Measurements from ENCODE around the gene ARHGEF26.

ARHGEF26 gene

GRCh38 chr3:154225536-154225935 lies 104.3 kb downstream of the ARHGEF26 start:
- Histone ChIP-seq H3K36me3 (no peaks in the 10 kb centered on the region), H3K9me3 (no peaks in the 10 kb centered on the region), H3K27ac (no peak overlapping the region), H3K27me3 (no peaks in the 10 kb centered on the region), H3K4me1 (ENCODE audit: control insufficient read depth in 1 of 2, insufficient read depth in 1 of 2, low read depth in 1 of 2, low read length in 1 of 2) (peaks cover 0 to 12% of the 10 kb centered on the region in 2 experiments), H3K4me3 (ENCODE audit: low read depth in 1 of 2, low read length in 1 of 2) (no peak overlapping the region)
- TF ChIP-seq, protein P1, sequence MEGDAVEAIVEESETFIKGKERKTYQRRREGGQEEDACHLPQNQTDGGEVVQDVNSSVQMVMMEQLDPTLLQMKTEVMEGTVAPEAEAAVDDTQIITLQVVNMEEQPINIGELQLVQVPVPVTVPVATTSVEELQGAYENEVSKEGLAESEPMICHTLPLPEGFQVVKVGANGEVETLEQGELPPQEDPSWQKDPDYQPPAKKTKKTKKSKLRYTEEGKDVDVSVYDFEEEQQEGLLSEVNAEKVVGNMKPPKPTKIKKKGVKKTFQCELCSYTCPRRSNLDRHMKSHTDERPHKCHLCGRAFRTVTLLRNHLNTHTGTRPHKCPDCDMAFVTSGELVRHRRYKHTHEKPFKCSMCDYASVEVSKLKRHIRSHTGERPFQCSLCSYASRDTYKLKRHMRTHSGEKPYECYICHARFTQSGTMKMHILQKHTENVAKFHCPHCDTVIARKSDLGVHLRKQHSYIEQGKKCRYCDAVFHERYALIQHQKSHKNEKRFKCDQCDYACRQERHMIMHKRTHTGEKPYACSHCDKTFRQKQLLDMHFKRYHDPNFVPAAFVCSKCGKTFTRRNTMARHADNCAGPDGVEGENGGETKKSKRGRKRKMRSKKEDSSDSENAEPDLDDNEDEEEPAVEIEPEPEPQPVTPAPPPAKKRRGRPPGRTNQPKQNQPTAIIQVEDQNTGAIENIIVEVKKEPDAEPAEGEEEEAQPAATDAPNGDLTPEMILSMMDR (IDR thresholded peaks at IDR 0.05): no peak

GRCh38 chr3:154227531-154227930 lies 106.3 kb downstream of the ARHGEF26 start:
- Histone ChIP-seq H3K9me3 (no peaks in the 10 kb centered on the region), H3K27me3 (no peaks in the 10 kb centered on the region), H3K4me1 (ENCODE audit: control insufficient read depth in 1 of 2, insufficient read depth in 1 of 2, low read depth in 1 of 2, low read length in 1 of 2) (peaks cover 0 to 12% of the 10 kb centered on the region in 2 experiments), H3K27ac (no peak overlapping the region), H3K4me3 (ENCODE audit: low read depth in 1 of 2, low read length in 1 of 2) (no peak overlapping the region), H3K36me3 (no peaks in the 10 kb centered on the region)
- TF ChIP-seq, protein P1 (IDR thresholded peaks at IDR 0.05): no peak

GRCh38 chr3:154228561-154229216 lies 107.5 kb downstream of the ARHGEF26 start:
- Histone ChIP-seq H3K27me3 (no peaks in the 10 kb centered on the region), H3K36me3 (no peaks in the 10 kb centered on the region), H3K4me3 (ENCODE audit: low read depth in 1 of 2, low read length in 1 of 2) (no peak overlapping the region), H3K4me1 (ENCODE audit: control insufficient read depth in 1 of 2, insufficient read depth in 1 of 2, low read depth in 1 of 2, low read length in 1 of 2) (peaks cover 0 to 7% of the 10 kb centered on the region in 2 experiments), H3K27ac (no peak overlapping the region), H3K9me3 (no peaks in the 10 kb centered on the region)
- TF ChIP-seq, protein P1 (IDR thresholded peaks at IDR 0.05): no peak

DNA sequence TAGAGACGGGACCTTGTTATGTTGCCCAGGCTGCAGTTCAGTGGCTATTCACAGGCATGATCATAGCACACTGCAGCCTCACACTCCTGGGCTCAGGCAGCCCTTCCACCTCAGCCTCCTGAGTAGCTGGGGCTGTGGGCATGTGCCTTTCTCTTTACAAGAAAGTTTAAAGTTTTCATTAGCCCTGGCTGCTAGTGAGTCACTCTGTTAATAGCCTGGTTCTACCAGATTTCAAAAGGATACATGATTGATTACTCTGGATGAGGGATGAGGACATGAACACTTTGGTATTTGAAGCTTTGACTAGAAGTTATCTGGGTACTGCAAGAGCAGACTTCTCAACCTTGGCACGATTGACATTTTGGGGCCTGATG lies 108.0 kb downstream of the ARHGEF26 start:
- TF ChIP-seq, protein P1 (IDR thresholded peaks at IDR 0.05): no peak
- H3K9me3 ChIP-seq: no peaks in the 10 kb centered on the region
- H3K36me3 ChIP-seq: no peaks in the 10 kb centered on the region
- peaks cover 0 to 4% of the 10 kb centered on the region in 2 experiments for H3K4me1 ChIP-seq (ENCODE audit: control insufficient read depth in 1 of 2, insufficient read depth in 1 of 2, low read depth in 1 of 2, low read length in 1 of 2)
- H3K27me3 ChIP-seq: no peaks in the 10 kb centered on the region
- no peak overlapping the region for H3K4me3 ChIP-seq (ENCODE audit: low read depth in 1 of 2, low read length in 1 of 2)
- no peak overlapping the region for H3K27ac ChIP-seq

DNA sequence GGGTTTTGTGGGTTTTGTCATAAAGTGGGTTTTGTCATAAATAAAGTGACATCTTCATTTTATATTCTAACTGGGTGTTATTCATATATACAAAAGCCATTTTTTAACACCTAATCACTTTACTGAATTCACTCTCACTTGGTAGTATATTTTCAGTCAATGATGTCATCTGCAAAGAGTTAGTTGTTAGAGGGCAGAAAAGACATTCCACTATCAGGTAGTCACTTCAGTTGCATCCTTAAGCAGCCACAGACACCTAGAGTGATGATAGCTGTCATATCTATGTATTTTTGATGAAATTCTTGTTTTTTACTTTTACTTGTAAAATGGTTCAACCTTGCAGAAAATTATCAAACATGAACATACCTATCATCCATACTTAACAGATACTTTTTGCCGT lies 114.1 kb downstream of the ARHGEF26 start:
- TF ChIP-seq, protein P1 (IDR thresholded peaks at IDR 0.05): no peak
- H3K27me3 ChIP-seq: no peaks in the 10 kb centered on the region
- no peaks in the 10 kb centered on the region for H3K9me3 ChIP-seq
- no peaks in the 10 kb centered on the region for H3K36me3 ChIP-seq
- H3K4me3 ChIP-seq (ENCODE audit: low read depth in 1 of 2, low read length in 1 of 2): no peak overlapping the region
- H3K27ac ChIP-seq: no peak overlapping the region
- H3K4me1 ChIP-seq (ENCODE audit: control insufficient read depth in 1 of 2, insufficient read depth in 1 of 2, low read depth in 1 of 2, low read length in 1 of 2): no peaks in the 10 kb centered on the region
